Measurements from ENCODE around the gene STK11.

GRCh38 chr19:1224847-1225246, 19.3 kb downstream of the STK11 start:
- no peak for TF ChIP-seq POLR2A (IDR thresholded peaks at IDR 0.05)
- no peak for TF ChIP-seq CTCF (IDR thresholded peaks at IDR 0.05)

Data from thyroid gland (tissue), 4 donors.